ENCODE data around the gene KCNMA1.

Gene KCNMA1

DNA sequence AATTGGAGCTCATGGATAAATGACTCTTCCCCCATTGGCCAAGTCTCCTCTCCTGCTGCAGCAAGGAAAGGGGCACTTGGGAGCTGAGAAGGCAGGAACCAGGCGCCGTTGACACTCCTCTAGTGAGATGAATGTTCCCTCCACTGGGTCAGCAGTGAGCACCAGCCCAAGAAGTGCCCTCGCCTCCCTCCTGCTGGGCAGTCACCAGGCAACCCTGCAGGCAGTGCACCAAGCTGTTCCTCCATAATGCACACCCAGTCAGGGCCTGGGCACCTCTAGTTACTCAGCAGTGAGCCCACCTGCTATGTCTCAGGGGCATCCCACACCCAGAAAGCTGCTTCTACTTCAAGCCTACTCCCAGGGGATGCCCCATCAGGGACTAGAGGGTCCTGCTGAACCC lies 84.3 kb downstream of the KCNMA1 start:
- no peak for DNase-seq

GRCh38 chr10:77552252-77552651 lies 85.4 kb downstream of the KCNMA1 start:
- no peak for DNase-seq

DNA sequence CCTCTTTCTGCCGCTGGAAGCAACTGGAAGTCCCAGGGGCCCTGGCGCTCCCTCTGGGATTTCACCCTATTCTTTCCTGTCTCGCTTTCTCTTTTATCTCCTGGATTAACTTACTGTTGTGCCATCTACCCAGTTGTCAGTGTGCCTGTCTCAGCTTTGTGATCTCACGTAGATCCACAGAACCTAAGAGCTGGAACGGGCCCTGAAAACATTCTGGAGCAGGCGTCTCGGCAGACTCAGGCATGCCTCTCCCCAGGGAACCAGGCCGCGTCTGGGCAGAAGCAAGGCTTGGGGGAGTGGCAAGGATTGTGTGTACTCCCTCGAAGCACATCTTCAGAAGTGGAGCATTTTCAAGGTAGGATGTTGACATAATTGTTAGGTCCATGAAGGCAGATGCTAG lies 87.2 kb downstream of the KCNMA1 start:
- no peak for DNase-seq

DNA sequence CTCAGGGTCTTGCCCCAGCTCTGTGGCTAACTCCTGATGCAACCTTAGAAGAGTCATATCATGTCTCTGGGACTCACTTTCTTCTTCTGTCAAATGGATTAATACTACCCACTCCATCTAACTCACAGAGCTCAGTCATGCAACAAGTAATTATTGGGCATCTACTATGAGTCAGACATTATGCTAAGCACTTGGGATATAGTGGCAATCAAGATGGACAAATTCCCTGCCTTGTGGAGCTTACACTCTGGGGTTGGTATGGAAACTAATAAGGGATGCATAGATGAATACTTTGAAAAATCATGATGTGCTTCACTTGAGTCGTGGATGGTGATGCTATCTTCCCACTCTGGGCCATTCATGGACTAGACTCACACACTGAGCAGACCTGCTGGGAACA lies 88.9 kb downstream of the KCNMA1 start:
- no peak for DNase-seq

- DNase-seq: no peak
Measured at GRCh38 chr10:77548157-77548556, 89.5 kb downstream of the KCNMA1 start.

- no peak for DNase-seq
Measured at GRCh38 chr10:77547307-77548050, 90.1 kb downstream of the KCNMA1 start.

GRCh38 chr10:77546042-77546441 lies 91.6 kb downstream of the KCNMA1 start:
- no peak for DNase-seq

DNA sequence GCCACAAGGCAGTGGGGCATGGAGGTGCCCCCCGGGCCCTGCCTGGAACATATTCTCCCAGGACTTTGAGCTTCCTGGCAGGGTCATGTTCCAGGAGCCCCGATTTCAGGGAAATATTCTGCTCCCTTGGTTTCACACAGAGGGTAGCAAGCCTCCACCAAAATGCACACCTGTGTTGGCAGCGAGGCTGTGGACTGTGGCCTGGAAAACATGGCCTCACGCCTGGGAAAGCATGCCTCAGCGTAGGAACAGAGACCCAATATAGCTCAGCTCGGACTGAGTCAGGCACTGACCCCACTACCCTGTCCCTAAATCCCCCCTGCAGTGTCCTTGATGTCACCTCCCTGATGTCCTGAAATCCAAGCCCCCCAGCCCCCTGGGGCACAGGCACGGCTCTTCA lies 92.0 kb downstream of the KCNMA1 start:
- DNase-seq: no peak

GRCh38 chr10:77544617-77545016 lies 93.0 kb downstream of the KCNMA1 start:
- no peak for DNase-seq

GRCh38 chr10:77542710-77543259 lies 94.8 kb downstream of the KCNMA1 start:
- no peak for DNase-seq

GRCh38 chr10:77541944-77542343 lies 95.7 kb downstream of the KCNMA1 start:
- DNase-seq: no peak

DNA sequence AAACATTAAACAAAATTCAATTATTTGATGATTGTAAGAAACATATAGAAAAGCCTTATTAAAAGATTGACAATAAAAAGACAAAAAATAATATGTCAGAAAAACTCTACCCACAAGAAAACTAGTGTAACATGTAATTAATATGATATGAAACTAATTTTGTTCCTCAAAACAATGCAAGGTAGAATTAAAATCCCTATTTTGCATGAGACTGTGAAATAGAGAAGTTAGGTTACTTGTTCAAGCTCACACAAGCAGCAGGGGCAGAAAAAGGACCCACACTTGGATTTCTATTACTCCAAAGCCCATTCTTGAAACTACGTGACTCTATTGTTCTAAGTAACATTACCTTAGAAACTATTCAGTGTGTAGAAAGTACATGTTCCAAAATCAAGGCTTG lies 96.4 kb downstream of the KCNMA1 start:
- DNase-seq: no peak

DNA sequence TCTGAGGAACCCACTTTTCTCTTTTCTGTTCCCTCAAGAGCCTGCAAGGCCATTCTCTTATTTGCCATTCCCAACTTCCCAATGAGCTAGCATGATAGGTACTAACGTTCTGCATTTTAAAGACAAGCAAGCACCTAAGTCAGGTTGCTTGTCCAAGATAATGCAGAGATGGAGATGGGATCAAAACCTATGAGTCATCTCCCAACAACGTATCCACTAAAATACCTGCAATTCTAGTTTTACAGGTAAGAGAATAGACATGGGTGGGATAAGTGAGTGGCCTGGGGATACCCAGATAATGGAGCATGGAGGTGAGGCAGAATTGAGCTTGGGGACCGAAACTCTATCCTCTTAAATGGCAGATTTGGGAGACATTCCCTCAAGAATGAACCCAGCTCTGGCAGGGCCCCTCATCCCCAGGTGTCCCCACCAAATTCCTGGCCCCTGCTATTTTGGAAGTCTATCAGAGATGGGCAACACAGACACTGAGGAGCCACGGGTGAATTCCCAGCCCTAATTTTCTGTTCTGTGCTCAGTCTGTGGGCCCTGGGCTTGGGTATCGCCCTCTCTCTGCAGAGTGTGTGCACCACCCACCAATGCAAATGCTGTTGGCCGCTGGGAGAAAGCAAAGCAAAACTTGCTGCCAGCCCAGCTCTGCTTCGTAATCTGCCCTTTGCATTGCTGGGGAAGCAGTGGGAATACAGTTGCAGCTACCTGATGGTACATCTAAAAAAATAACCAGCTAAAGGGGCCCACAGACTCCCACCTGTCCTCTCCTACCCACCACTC lies 98.3 kb downstream of the KCNMA1 start:
- DNase-seq: no peak

DNA sequence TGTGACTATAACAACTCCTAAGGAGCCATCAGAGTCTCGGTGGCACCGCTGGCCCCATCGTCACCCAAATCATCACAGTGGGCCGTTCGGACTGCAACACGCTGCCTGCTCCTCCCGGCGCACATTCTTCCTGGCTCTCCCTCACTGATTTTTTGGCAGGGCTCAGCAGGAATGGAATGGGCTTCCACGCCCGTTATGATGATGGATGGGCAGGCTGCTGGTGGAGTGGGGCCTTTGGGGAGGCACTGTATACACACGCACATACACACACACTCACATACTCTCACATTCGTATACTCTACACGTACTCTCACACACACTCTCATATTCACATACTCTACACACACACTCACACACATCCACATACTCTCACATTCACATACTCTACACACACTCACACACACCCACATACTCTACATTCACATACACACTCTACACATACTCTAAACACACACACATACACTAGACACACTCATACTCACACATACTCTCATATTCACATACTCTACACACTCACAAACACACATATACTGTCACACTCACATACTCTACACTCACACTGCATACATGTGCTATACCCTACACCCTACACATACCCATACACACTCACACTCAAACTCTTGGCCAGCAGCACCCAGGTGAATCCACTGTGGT lies 99.8 kb downstream of the KCNMA1 start:
- DNase-seq: no peak

GRCh38 chr10:77537071-77537470 lies 100.5 kb downstream of the KCNMA1 start:
- DNase-seq: no peak

DNA sequence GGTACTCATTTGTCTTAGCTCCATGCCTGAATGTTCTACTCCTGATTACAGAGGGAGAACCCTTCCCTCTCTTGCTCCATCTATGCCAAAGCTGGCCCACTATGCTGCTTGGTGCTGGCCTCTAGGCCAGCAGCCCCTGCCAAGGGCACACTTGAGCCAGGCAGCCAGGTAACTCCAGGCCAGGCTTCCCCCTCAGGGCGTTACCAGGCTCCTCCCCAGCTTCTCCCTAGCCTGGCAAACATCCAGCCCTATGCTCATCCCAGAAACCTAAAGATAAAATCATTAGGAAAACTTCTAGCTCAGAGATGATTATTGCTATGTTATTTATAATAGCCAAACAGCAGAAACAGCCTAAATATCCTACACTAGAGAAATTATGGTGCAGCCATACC lies 103.7 kb downstream of the KCNMA1 start:
- no peak for DNase-seq

DNA sequence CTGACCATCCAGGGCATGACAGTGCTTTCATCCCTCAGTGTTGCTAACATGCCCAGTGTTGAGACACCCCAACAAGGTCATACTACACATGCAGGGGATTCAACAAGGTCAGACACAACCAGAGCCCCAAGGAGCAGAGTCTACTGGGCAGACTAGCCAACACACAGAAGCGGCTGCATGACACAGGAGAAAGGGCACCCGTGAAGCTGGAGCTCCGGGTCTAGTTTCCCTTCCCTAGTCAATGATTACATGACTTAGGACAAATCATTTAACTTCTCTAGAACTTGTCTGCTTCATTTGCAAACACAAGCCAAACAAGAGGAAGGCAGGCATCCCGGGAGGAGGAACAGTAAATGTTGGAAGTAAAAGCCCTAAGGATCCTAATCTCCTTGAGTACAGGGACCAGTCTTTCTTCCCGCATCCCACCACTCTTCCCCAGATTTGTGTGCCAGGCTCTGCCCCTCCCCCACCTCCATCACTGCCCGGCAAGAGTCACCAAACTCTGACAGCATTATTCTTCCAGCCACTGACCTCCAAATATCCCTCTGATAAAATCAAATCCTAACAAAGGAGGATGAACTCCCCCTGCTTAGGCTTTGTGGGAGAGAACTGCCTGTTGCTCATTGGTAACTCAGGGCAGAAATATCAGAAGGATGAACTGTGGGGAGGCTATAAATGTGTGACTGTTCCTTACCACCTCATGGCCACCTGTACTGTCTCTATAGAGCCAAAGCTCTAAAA lies 104.3 kb downstream of the KCNMA1 start:
- DNase-seq: no peak

DNA sequence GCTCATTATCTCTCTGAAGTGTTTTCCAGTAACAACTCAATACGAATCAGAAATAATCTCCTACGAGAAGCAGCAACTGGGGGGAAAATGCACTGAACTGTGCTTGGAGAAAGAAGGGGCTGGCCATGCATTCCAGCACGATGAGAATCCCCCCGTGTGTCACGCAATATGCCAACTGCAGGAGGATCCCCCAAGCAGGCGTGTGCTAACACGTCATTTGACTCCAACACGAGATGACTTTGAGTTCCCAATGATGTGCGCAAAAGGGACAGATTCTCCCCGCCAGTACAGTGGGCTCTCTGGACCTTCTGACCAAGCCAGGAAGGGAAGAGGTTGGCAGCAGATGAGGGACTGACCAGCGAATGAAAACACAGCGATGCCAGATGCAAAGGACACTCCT lies 105.5 kb downstream of the KCNMA1 start:
- no peak for DNase-seq

GRCh38 chr10:77531441-77532001 lies 106.1 kb downstream of the KCNMA1 start:
- no peak for DNase-seq

DNA sequence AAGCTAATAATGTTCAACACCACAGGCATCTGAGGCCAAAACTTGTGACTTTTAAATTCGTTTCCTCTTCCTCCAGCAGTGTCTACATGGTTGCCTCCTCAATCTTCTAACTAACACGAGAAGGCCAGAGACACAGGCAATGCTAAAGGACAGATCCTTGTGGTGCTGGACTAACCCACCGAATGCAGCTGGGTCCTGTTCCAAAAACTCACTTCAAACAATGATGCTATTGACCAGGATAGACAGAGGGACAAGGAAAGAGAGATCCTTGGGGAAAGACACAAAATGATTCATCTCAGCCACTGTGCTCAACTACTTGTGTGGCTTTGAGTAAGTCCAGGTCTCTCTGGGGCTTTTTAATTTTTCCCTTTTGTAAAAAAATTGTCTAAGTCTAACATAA lies 107.6 kb downstream of the KCNMA1 start:
- DNase-seq: no peak

DNA sequence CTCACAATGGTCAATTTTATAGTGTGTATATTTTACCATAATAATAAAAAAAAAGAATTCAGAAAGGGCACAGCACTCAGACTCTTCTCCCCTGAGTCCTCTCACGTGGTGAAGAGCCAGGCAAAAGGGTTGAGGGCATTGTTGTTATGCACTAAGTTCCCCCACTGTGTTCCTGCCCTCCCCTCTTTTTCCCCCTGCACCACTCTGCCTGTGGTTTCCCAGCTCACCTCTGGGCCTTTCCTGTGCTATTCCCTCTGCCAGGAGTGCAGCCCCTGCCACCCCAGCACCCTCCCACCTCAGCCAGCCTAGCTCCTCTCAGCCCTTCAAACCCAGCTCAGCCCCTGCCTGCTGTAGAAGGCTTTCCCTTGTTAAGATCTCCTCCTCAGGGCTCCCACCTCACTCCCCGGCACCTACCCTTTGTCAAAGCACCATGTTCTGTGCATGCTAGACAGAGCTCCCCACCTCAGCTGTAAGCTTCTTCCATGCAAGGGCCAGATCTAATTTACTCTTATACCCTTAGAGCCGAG lies 108.5 kb downstream of the KCNMA1 start:
- no peak for DNase-seq

- no peak for DNase-seq
Measured at GRCh38 chr10:77527839-77528238, 109.8 kb downstream of the KCNMA1 start.

Data from stimulated activated CD4-positive, alpha-beta T cell treated with anti-CD3 and anti-CD28 coated beads, Interleukin-2, amount 100 ng/mL, for 24 hours (primary cell).